ENCODE data around the gene ARL6IP4. TPM values are rescaled to one million over a fixed set of nuclear protein-coding genes. Genes with fewer than 3 reads are reported as not detected.

Gene ARL6IP4
- total RNA-seq, 4 donors from 2014 or later = 84.2 to 212 (median 153) TPM

GRCh38 chr12:122994781-122995502 lies 14.5 kb downstream of the ARL6IP4 start:
- no peak for TF ChIP-seq CTCF (IDR thresholded peaks at IDR 0.05)
- no peak for TF ChIP-seq POLR2A (IDR thresholded peaks at IDR 0.05)
- intact Hi-C loops (cut with DNase I) = no loop called here
- 75% methylated on average over 2 of the region's 13 CpGs; no CpG with 5 or more reads in 1 of the 2 donors for WGBS, 2 donors
- Histone ChIP-seq H3K4me3 (no peak overlapping the region), H3K27ac (no peak overlapping the region), H3K27me3 (no peaks in the 10 kb centered on the region), H3K4me1 (peaks cover 0 to 4% (median 0%) of the 10 kb centered on the region in 3 donors), H3K9me3 (no peaks in the 10 kb centered on the region), H3K36me3 (peaks cover 0 to 68% (median 0%) of the 10 kb centered on the region in 3 donors)
- DNase-seq = no peak

GRCh38 chr12:122995503-122996187 lies 15.2 kb downstream of the ARL6IP4 start:
- TF ChIP-seq CTCF (IDR thresholded peaks at IDR 0.05) = no peak
- TF ChIP-seq POLR2A (IDR thresholded peaks at IDR 0.05) = no peak
- Histone ChIP-seq H3K9me3 (no peaks in the 10 kb centered on the region), H3K27ac (no peak overlapping the region), H3K4me1 (peaks cover 0 to 4% (median 0%) of the 10 kb centered on the region in 3 donors), H3K27me3 (no peaks in the 10 kb centered on the region), H3K36me3 (peaks cover 0 to 68% (median 1%) of the 10 kb centered on the region in 3 donors), H3K4me3 (no peak overlapping the region)
- intact Hi-C loops (cut with DNase I) = no loop called here
- DNase-seq = no peak
- WGBS, 2 donors = 81 to 94% methylated on average over 5 of the region's 20 CpGs

- Histone ChIP-seq H3K4me3 (no peak overlapping the region), H3K27ac (no peak overlapping the region), H3K9me3 (no peaks in the 10 kb centered on the region), H3K27me3 (no peaks in the 10 kb centered on the region), H3K4me1 (peaks cover 0 to 4% (median 0%) of the 10 kb centered on the region in 3 donors), H3K36me3 (peaks cover 0 to 68% (median 7%) of the 10 kb centered on the region in 3 donors)
- no peak for DNase-seq
- TF ChIP-seq POLR2A (IDR thresholded peaks at IDR 0.05) (no peak), CTCF (IDR thresholded peaks at IDR 0.05) (no peak)
- WGBS, 2 donors = 90% methylated on average over 4 of the region's 7 CpGs; no CpG with 5 or more reads in 1 of the 2 donors
- intact Hi-C loops (cut with DNase I) = no loop called here
Measured at GRCh38 chr12:122996188-122996601, 15.7 kb downstream of the ARL6IP4 start.

- peaks cover 0 to 64% (median 11%) of the 10 kb centered on the region in 3 donors for H3K36me3 ChIP-seq
- H3K4me1 ChIP-seq = peaks cover 0 to 4% (median 0%) of the 10 kb centered on the region in 3 donors
- intact Hi-C loops (cut with DNase I) = no loop called here
- no peak overlapping the region for H3K4me3 ChIP-seq
- 91 to 96% methylated on average over 6 to 10 of the region's 16 CpGs for WGBS, 2 donors
- H3K9me3 ChIP-seq = no peaks in the 10 kb centered on the region
- H3K27ac ChIP-seq = no peak overlapping the region
- TF ChIP-seq CTCF (IDR thresholded peaks at IDR 0.05) = no peak
- TF ChIP-seq POLR2A (IDR thresholded peaks at IDR 0.05) = no peak
- H3K27me3 ChIP-seq = no peaks in the 10 kb centered on the region
- DNase-seq = no peak
Measured at GRCh38 chr12:122996621-122997342, 16.3 kb downstream of the ARL6IP4 start.

All from esophagus squamous epithelium (tissue), 5 donors.